Measurements from ENCODE around the gene CARMIL1. TPM values are rescaled to one million over a fixed set of nuclear protein-coding genes. Genes with fewer than 3 reads are reported as not detected.
A peak's percentile ranks its signal among the peaks of the same experiment; 100 is the strongest.

Gene CARMIL1
- total RNA-seq, 2 experiments from 2014 or later = 3.9 to 4.7 TPM

- no peak for DNase-seq
- no peaks in the 10 kb centered on the region for H3K27me3 ChIP-seq (ENCODE audit: control insufficient read depth in 1 of 2, insufficient read depth in 2 of 2, low read length in 2 of 2)
- Mint-ChIP-seq H3K36me3 (ENCODE audit: low read depth) (no peaks in the 10 kb centered on the region), H3K27ac (no peak overlapping the region), H3K9me3 (no peaks in the 10 kb centered on the region), H3K4me3 (no peak overlapping the region), H3K4me1 (ENCODE audit: low read depth) (no peaks in the 10 kb centered on the region), H3K27me3 (no peaks in the 10 kb centered on the region)
- no peaks in the 10 kb centered on the region for H3K4me1 ChIP-seq (ENCODE audit: insufficient read depth, low read length)
- no peaks in the 10 kb centered on the region for H3K36me3 ChIP-seq (ENCODE audit: insufficient read depth, low read length)
- H3K9me3 ChIP-seq (ENCODE audit: control insufficient read depth in 1 of 2, insufficient read depth in 1 of 2, low read length in 2 of 2) = no peaks in the 10 kb centered on the region
- ATAC-seq (ENCODE audit: poor library complexity) = no peak
- intact Hi-C loops (cut with DNase I, micrococcal nuclease) = no loop called here
- no peak overlapping the region for H3K4me3 ChIP-seq (ENCODE audit: low read length)
- no peak for TF ChIP-seq CTCF (IDR thresholded peaks at IDR 0.05)
- H3K27ac ChIP-seq (ENCODE audit: low read depth in 1 of 2, low read length in 2 of 2) = no peak overlapping the region
- POLR2A ChIA-PET = no interaction called here
- CTCF ChIA-PET = no interaction called here
Observed at GRCh38 chr6:25457516-25457915, 178.3 kb downstream of the CARMIL1 start.

GRCh38 chr6:25458485-25458884 is 179.3 kb downstream of the CARMIL1 start:
- H3K36me3 Mint-ChIP-seq (ENCODE audit: low read depth) = no peaks in the 10 kb centered on the region
- CTCF ChIA-PET = interaction anchor here (0.7 kb wide), 1 partner anchor 351 kb away, joined by 3 read pairs; no protein-coding TSS in a partner anchor
- no peak overlapping the region for H3K27ac ChIP-seq (ENCODE audit: low read depth in 1 of 2, low read length in 2 of 2)
- H3K4me3 ChIP-seq (ENCODE audit: low read length) = no peak overlapping the region
- H3K27me3 Mint-ChIP-seq = no peaks in the 10 kb centered on the region
- no peak for ATAC-seq (ENCODE audit: poor library complexity)
- no peak overlapping the region for H3K27ac Mint-ChIP-seq
- H3K4me3 Mint-ChIP-seq = no peak overlapping the region
- POLR2A ChIA-PET = no interaction called here
- H3K9me3 Mint-ChIP-seq = no peaks in the 10 kb centered on the region
- peak in 3 of 14 experiments; percentile 4 to 36 (median 32) for DNase-seq
- no peaks in the 10 kb centered on the region for H3K27me3 ChIP-seq (ENCODE audit: control insufficient read depth in 1 of 2, insufficient read depth in 2 of 2, low read length in 2 of 2)
- intact Hi-C loops (cut with DNase I, micrococcal nuclease) = no loop called here
- no peaks in the 10 kb centered on the region for H3K36me3 ChIP-seq (ENCODE audit: insufficient read depth, low read length)
- no peaks in the 10 kb centered on the region for H3K9me3 ChIP-seq (ENCODE audit: control insufficient read depth in 1 of 2, insufficient read depth in 1 of 2, low read length in 2 of 2)
- H3K4me1 ChIP-seq (ENCODE audit: insufficient read depth, low read length) = no peaks in the 10 kb centered on the region
- H3K4me1 Mint-ChIP-seq (ENCODE audit: low read depth) = no peaks in the 10 kb centered on the region
- TF ChIP-seq CTCF (IDR thresholded peaks at IDR 0.05) = no peak

- Mint-ChIP-seq H3K36me3 (ENCODE audit: low read depth) (peaks cover 7% of the 10 kb centered on the region), H3K27me3 (no peaks in the 10 kb centered on the region), H3K9me3 (no peaks in the 10 kb centered on the region), H3K27ac (no peak overlapping the region), H3K4me1 (ENCODE audit: low read depth) (no peaks in the 10 kb centered on the region), H3K4me3 (no peak overlapping the region)
- Histone ChIP-seq H3K9me3 (ENCODE audit: control insufficient read depth in 1 of 2, insufficient read depth in 1 of 2, low read length in 2 of 2) (no peaks in the 10 kb centered on the region), H3K4me1 (ENCODE audit: insufficient read depth, low read length) (no peaks in the 10 kb centered on the region), H3K27ac (ENCODE audit: low read depth in 1 of 2, low read length in 2 of 2) (no peak overlapping the region), H3K36me3 (ENCODE audit: insufficient read depth, low read length) (no peaks in the 10 kb centered on the region), H3K27me3 (ENCODE audit: control insufficient read depth in 1 of 2, insufficient read depth in 2 of 2, low read length in 2 of 2) (no peaks in the 10 kb centered on the region), H3K4me3 (ENCODE audit: low read length) (no peak overlapping the region)
- no peak for ATAC-seq (ENCODE audit: poor library complexity)
- ChIA-PET CTCF (no interaction called here), POLR2A (no interaction called here)
- intact Hi-C loops (cut with DNase I, micrococcal nuclease) = no loop called here
- DNase-seq = no peak
- TF ChIP-seq CTCF (IDR thresholded peaks at IDR 0.05) = no peak
Observed at GRCh38 chr6:25462235-25462897, 183.2 kb downstream of the CARMIL1 start.

Measured in CD4-positive, alpha-beta T cell (primary cell).